GM19397 (cell line): Measurements from ENCODE around the gene MAGEA6.
"Not testable (repeated sequence)": the region's sequence is repeated elsewhere in the genome, so short reads cannot be mapped to it uniquely, and the experiment has no call there.

Source experiments
- ATAC-seq: cut with Tn5 transposase; IDR thresholded peaks from one replicate; pipeline ENCODE4 v1.9.1; 2021; ENCODE audit warnings: mild to moderate bottlenecking, moderate library complexity; ENCODE audit not compliant: unreplicated experiment

Gene MAGEA6, protein sequence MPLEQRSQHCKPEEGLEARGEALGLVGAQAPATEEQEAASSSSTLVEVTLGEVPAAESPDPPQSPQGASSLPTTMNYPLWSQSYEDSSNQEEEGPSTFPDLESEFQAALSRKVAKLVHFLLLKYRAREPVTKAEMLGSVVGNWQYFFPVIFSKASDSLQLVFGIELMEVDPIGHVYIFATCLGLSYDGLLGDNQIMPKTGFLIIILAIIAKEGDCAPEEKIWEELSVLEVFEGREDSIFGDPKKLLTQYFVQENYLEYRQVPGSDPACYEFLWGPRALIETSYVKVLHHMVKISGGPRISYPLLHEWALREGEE

GRCh38 chrX:152769549-152770289 is at the start of gene MAGEA6:
Gene MAGEA6, minus strand, starts transcription at chrX:152769689. Its CDS starts 2,039 bp downstream, at chrX:152767650.
- ATAC-seq, result not testable (repeated sequence)

DNA sequence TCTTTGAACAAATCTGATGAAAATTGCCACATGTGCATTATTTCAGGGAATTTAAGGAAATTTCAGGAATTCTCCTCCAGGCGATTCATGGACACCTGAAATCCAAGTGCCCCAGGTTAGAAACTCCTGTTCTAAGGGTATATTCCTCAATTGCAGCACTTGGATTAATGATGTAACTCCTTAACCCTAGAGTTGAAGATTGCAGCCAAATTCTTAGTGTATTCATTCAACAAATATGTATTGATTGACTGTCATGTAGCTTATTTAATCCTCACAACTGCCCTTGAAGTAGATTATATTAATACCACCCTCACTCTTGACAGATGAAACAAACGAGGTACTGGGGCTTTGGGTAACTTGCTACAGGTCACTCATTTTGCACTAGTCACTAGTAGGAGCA is 49.8 kb upstream of the MAGEA6 start:
- no peak for ATAC-seq

- no peak for ATAC-seq
Measured at GRCh38 chrX:152818356-152818755, 48.9 kb upstream of the MAGEA6 start.

DNA sequence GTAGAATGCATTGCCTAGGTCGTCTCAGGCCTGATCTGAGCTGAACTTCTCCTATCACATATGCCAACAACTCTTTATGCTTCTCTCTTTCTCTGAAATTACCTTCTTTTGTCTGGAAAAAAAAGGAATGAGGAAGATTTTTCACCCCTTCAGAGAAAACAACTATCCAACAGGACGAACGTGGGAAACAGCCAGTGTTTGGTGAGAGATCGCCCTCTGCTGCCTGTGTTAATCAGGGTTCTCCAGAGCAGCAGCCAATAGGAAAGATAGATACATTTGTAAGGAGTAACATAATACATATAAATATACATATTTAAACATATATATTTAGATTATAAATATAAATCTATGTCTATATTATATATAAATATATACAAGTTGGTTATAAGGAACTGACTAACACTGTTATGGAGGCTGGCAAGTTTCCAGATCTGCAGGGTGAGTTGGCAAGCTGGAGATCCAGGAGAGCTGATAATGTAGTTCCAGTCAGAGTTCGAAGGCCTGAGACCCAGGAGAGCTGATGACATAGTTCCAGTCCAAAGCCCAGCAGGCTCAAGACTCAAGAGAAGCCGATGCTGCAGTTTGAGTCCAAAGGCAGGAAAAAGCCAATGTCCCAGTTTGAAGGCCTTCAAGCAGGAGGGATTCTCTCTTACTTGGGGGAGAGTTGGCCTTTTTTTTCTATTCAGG is 47.7 kb upstream of the MAGEA6 start:
- no peak for ATAC-seq

DNA sequence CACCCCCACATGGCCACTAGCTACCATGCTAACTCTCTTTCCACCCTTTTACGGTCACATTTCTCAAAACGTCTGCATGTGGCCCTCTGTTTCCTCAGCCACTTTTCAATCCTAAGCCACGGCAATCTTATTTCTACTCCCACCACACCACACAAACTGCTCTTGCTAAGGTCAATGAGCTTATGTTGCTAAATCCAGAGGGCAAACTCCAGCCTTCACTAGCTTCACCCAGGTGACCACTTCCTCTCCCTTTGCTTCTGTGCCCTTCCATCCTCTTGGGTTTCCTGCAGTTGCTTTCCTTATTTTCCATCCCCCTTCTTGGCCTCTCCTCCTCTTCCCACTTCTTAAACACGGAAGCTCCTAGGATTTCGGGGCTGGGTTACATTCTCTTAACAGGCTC is 44.6 kb upstream of the MAGEA6 start:
- ATAC-seq, result no peak

DNA sequence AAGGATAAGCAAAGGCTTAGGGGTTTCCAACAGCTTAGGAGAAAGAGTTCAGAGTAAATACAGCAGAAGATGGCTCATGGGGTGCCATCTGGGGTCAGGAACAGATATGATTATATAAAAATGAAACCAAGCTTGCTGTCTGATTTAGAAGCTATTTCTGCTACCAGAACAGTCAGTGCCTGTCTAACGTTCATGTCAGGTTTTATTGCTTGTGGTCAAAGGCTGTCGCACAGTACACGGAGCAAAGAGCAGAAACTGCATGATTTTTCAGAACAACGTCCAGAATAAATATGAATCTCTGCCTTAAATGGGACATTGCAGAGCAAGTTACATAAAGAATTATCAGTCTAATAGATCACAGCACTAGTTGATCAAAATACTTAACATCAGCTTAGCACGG is 43.7 kb upstream of the MAGEA6 start:
- no peak for ATAC-seq

GRCh38 chrX:152810403-152810802 is 40.9 kb upstream of the MAGEA6 start:
- ATAC-seq, result no peak

- ATAC-seq, result no peak
Measured at GRCh38 chrX:152806035-152806434, 36.5 kb upstream of the MAGEA6 start.

DNA sequence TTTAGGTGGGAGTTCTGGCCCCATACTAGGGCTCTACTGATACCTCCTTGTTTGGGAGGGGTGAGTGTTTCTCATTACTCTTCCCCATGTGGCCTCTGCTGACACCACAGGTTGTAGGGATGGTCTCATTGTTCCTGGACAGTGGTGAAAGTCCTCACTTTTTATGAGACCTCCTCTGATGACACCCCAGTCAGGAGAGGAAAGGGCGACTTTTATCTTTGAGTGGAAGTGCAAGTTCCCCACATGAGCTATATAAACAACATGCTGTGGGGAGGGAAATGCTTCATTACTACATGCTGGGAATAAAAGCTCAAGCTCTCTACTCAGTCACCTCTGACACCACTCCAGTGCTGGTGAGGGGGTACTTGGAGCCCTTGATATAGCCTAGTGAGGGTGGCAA is 29.5 kb upstream of the MAGEA6 start:
- no peak for ATAC-seq

DNA sequence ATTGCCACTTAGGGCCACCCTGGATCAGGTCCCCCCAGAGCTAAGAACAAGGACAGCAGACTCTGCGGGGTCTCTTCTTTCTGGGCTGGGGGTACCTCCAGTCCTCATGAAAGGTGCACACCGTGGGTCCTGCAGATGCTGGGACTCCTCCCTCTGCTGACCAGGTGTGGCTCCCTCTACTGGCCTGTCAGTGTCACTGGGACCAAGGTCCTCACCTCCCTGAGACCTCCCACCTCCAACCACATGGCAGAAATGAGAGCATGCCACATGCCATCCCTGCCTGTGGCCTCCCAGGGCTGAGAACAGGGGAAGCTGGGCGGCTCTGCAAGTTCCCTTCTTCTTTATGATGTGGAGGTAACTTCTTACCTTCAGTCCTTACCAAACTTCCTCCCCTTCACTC is 17.6 kb upstream of the MAGEA6 start:
- ATAC-seq, result not testable (repeated sequence)

GRCh38 chrX:152766562-152766961 is 2.9 kb downstream of the MAGEA6 start:
- not testable (repeated sequence) for ATAC-seq

DNA sequence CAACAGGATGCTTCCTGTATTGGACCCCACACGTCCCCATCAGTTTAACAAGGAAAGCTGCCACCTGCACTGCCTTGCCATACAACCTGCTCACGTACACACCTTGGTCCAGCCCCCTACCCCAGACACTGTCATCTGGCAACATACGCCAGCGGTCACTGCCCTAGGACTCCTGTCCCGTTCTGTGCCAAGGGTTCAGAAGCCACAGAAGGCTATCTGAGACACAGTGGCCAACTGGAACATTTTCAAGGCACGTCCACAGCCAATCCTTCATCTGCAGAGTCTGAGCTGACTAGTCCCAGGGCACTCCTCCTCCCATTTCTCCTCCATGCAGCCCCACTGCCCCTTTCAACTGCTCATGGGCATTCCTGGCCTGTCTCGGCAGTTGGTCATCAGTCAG is 7.9 kb downstream of the MAGEA6 start:
- ATAC-seq, result not testable (repeated sequence)

GRCh38 chrX:152759544-152759943 is 9.9 kb downstream of the MAGEA6 start:
- ATAC-seq, result not testable (repeated sequence)

DNA sequence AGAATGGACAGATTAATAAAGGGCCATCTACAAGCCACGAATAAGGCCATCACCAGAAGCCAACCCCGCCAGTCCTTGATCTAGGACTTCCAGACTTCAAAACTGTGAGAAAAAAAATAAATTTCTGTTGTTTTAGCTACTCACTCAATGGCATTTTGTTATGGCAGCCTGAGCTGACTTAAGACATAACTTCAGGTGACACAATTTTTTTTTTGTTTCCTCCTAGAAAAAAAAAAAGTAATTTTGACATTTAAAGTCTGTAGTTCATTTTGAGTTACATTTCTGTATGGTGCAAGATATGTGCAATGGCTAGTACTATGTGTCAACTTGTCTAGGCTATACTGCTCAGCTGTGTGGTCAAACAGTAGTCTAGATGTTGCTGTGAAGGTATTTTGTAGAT is 10.6 kb downstream of the MAGEA6 start, which contains the start of gene CSAG3:
Gene CSAG3 (plus strand): TSS at position 301 of the 400 bp plus-strand sequence.
- ATAC-seq, result not testable (repeated sequence)

GRCh38 chrX:152754871-152755270 is 14.6 kb downstream of the MAGEA6 start:
- ATAC-seq, result not testable (repeated sequence)

GRCh38 chrX:152753686-152754650 is 15.5 kb downstream of the MAGEA6 start, which contains the start of gene MAGEA2:
Gene MAGEA2, minus strand, starts transcription at chrX:152753842. Its CDS starts 2,479 bp downstream, at chrX:152751363.
- not testable (repeated sequence) for ATAC-seq

GRCh38 chrX:152738560-152738959 is 30.9 kb downstream of the MAGEA6 start:
- ATAC-seq, result no peak

DNA sequence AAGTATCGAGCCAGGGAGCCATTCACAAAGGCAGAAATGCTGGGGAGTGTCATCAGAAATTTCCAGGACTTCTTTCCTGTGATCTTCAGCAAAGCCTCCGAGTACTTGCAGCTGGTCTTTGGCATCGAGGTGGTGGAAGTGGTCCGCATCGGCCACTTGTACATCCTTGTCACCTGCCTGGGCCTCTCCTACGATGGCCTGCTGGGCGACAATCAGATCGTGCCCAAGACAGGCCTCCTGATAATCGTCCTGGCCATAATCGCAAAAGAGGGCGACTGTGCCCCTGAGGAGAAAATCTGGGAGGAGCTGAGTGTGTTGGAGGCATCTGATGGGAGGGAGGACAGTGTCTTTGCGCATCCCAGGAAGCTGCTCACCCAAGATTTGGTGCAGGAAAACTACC is 33.0 kb downstream of the MAGEA6 start:
- ATAC-seq, result not testable (repeated sequence)

DNA sequence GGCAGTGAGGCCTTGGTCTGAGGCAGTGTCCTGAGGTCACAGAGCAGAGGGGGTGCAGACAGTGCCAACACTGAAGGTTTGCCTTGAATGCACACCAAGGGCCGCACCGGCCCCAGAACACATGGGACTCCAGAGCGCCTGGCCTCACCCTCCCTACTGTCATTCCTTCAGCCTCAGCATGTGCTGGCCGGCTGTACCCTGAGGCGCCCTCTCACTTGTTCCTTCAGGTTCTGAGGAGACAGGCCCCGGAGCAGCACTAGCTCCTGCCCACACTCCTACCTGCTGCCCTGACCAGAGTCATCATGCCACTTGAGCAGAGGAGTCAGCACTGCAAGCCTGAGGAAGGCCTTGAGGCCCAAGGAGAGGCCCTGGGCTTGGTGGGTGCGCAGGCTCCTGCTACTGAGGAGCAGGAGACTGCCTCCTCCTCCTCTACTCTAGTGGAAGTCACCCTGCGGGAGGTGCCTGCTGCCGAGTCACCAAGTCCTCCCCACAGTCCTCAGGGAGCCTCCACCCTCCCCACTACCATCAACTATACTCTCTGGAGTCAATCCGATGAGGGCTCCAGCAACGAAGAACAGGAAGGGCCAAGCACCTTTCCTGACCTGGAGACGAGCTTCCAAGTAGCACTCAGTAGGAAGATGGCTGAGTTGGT is 33.5 kb downstream of the MAGEA6 start:
- ATAC-seq, result no peak

DNA sequence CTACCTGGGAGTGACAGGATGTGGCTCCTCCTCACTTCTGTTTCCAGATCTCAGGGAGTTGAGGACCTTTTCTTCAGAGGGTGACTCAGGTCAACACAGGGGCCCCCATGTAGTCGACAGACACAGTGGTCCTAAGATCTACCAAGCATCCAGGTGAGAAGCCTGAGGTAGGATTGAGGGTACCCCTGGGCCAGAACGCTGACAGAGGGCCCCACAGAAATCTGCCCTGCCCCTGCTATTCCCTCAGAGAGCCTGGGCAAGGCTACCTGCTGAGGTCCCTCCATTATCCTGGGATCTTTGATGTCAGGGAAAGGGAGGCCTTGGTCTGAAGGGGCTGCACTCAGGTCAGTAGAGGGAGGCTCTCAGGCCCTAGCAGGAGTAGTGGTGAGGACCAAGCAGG is 34.4 kb downstream of the MAGEA6 start:
- no peak for ATAC-seq
